MM.1S (cell line): ENCODE data around the gene USP20.

ENCODE experiments used
- EZH2 ChIP-seq: fragments of 300-600 bp; sonication (generic); optimal IDR thresholded peaks from 2 replicates; pipeline ENCODE3; 2017; ENCODE audit warnings: low read depth, mild to moderate bottlenecking, antibody characterized with exemption, low read length, mixed read lengths
- TF ChIP-seq, protein P1 (sequence below): fragments of 300-600 bp; sonication (generic); IDR thresholded peaks from 2 replicates; pipeline ENCODE4 v1.5.1; 2016; ENCODE audit warnings: antibody characterized with exemption, low read length, mixed read lengths

DNA sequence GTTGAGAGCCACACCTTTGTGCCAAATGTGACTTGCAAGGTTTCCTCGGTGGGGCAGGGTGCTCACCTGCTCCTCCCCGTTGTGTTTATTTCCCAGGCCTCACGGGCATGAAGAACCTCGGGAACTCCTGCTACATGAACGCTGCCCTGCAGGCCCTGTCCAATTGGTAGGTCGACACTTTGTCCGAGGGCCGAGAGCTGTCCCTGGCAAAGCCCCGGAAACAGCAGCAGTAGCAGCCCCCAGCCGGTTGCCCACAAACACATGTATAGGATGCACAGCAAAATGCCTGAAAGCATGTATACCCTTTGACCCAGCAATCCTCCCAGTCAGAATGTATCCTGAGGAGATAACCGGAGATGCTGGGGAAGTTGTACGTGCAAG, 26.2 kb downstream of the USP20 start:
- TF ChIP-seq, protein P1, sequence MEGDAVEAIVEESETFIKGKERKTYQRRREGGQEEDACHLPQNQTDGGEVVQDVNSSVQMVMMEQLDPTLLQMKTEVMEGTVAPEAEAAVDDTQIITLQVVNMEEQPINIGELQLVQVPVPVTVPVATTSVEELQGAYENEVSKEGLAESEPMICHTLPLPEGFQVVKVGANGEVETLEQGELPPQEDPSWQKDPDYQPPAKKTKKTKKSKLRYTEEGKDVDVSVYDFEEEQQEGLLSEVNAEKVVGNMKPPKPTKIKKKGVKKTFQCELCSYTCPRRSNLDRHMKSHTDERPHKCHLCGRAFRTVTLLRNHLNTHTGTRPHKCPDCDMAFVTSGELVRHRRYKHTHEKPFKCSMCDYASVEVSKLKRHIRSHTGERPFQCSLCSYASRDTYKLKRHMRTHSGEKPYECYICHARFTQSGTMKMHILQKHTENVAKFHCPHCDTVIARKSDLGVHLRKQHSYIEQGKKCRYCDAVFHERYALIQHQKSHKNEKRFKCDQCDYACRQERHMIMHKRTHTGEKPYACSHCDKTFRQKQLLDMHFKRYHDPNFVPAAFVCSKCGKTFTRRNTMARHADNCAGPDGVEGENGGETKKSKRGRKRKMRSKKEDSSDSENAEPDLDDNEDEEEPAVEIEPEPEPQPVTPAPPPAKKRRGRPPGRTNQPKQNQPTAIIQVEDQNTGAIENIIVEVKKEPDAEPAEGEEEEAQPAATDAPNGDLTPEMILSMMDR, result no peak
- TF ChIP-seq EZH2, result no peak
